ENCODE measurements around the gene IFI27.

GRCh38 chr14:94162466-94162865, 51.9 kb downstream of the IFI27 start:
- TF ChIP-seq, protein P1, sequence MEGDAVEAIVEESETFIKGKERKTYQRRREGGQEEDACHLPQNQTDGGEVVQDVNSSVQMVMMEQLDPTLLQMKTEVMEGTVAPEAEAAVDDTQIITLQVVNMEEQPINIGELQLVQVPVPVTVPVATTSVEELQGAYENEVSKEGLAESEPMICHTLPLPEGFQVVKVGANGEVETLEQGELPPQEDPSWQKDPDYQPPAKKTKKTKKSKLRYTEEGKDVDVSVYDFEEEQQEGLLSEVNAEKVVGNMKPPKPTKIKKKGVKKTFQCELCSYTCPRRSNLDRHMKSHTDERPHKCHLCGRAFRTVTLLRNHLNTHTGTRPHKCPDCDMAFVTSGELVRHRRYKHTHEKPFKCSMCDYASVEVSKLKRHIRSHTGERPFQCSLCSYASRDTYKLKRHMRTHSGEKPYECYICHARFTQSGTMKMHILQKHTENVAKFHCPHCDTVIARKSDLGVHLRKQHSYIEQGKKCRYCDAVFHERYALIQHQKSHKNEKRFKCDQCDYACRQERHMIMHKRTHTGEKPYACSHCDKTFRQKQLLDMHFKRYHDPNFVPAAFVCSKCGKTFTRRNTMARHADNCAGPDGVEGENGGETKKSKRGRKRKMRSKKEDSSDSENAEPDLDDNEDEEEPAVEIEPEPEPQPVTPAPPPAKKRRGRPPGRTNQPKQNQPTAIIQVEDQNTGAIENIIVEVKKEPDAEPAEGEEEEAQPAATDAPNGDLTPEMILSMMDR (conservative IDR thresholded peaks at IDR 0.05; ENCODE audit: low read depth, low read length), result no peak
- no peak for TF ChIP-seq EZH2 (IDR thresholded peaks at IDR 0.05; ENCODE audit: borderline replicate concordance, low read depth, low read length, poor library complexity, severe bottlenecking)
